Right cardiac atrium (tissue), 5 donors: ENCODE results near the gene TMOD3. TPM values are rescaled to one million over a fixed set of nuclear protein-coding genes. Genes with fewer than 3 reads are reported as not detected.

ENCODE experiments used
- ATAC-seq, 2 donors: fragments of 200-7000 bp; cut with Tn5 transposase; one replicate each; pipeline versions ENCODE4 v1.8.0 to v1.9.1; 2020; ENCODE audit warnings: moderate library complexity in 2 of 2, mild to moderate bottlenecking in 1 of 2
- DNase-seq, 3 donors: peaks; one replicate each; pipeline ENCODE4 v3.0.0-alpha.2; 2020
- H3K27ac ChIP-seq: one replicate; pipeline ENCODE4 v1.5.1; 2013; ENCODE audit warnings: mild to moderate bottlenecking, low read length, control low read depth, moderate library complexity
- H3K27me3 ChIP-seq: one replicate; pipeline ENCODE4 v1.6.1; 2013; ENCODE audit not compliant: control insufficient read depth, insufficient read depth
- H3K4me1 ChIP-seq: one replicate; pipeline ENCODE4 v1.6.1; 2013; ENCODE audit warnings: low read length; ENCODE audit not compliant: control insufficient read depth, insufficient read depth
- H3K4me3 ChIP-seq: one replicate; pipeline ENCODE4 v1.5.1; 2013; ENCODE audit warnings: low read length, control low read depth
- H3K9me3 ChIP-seq: one replicate; pipeline ENCODE4 v1.6.1; 2013; ENCODE audit warnings: low read length; ENCODE audit not compliant: control insufficient read depth
- WGBS: extraction: QIAGEN DNeasy Blood & Tissue Kit; methylation state at CpG from one replicate; pipeline ENCODE4 v1.1.7; 2013; 5-methylcytosine and 5-hydroxymethylcytosine counted together
- intact Hi-C, 4 donors: fragments of 100-400 bp; cut with DNase I; formaldehyde crosslinking; loops; one replicate each; pipeline versions ENCODE4 v1.11.0 to v1.14.0; 2022 to 2023
- polyA plus RNA-seq: library from polyadenylated mRNA; stranded (reverse); fragments of 200-250 nt; gene quantifications from one replicate; pipeline ENCODE4 v1.2.3, GENCODE V29; 2013
- total RNA-seq, 4 donors: library from RNA; stranded (reverse); fragmentation: NEBNext Ultra II Directional; extraction: Animal tissue kit (Norgen Biotek cat#: 25700); gene quantifications; one replicate each; pipeline ENCODE4 v1.2.1, GENCODE V29; 2021
- donor health status: healthy with polysubstance abuse.
- donor health status: DM: no; HTN: yes; CAD: no.
- donor health status: DM: no; HTN: no; CAD: no.
- donor health status: DM: no; HTN: yes; CAD: no; lungs with severe emphysema.
- donor health status: DM: yes; HTN: yes; CAD: no.

The TMOD3 gene
- total and polyA plus RNA-seq, 5 donors: 23.1 to 31.4 (median 26.0) TPM

DNA sequence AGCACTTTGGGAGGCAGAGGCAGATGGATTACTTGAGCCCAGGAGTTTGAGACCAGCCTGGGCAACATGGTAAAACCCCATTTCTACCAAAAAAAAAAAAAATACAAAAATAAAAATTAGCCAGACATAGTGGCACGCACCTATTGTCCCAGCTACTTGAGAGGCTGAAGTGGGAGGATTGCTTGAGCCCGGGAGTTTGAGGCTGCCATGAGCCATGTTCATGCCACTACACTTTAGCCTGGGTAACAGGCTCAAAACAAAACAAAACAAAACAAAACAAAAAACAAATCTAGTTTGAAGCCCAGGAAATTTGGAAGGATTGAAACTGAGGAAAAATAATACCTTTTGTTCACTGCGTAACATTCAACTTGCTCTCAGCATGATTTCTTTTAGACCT lies 16.6 kb downstream of the TMOD3 start:
- ATAC-seq (peak in 1 of 2 donors; percentile 5), DNase-seq (no peak)
- H3K4me3 ChIP-seq: no peak overlapping the region
- H3K27me3 ChIP-seq: no peaks in the 10 kb centered on the region
- intact Hi-C loops: no loop called here
- WGBS: 55% methylated on average over 3 of the region's 3 CpGs
- H3K27ac ChIP-seq: peak overlapping the region; percentile 59
- H3K9me3 ChIP-seq: no peaks in the 10 kb centered on the region
- peaks cover 23% of the 10 kb centered on the region for H3K4me1 ChIP-seq

DNA sequence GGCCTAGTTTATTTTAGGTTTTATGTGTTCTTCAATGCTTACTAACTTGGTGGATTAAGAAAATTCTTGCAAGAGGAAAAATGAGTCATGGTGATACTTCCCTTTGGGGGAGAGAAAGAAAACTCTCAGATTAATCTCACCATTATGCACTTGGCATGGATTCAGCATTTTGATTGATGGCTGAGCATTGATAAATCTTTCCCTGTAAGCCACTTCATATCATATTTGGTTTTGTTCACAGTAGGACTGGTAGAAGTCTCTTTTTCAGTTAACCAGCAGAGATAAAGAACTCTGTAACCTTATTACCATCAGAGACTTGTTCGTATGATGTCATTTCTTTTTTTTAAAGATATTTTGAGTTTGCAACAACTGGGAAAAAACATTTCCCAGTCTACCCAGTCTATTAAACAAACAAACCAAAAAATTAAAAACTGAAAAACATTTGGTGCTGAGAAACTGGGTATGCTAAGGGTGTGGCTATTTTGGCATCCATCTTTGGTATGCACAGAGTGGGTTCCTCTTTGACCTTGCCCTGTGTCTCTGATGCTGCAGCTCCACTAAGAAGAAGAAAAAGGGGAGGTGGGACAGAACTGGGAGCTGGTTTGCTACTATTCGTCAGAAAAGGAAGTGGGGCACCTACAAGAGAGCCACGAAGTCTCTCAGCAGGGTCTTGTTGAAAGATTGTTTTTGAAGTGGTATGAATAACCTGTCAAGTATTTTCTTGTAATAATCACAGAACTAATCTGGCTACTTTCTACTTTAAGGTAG lies 17.2 kb downstream of the TMOD3 start:
- no peaks in the 10 kb centered on the region for H3K27me3 ChIP-seq
- H3K27ac ChIP-seq: peak overlapping the region; percentile 80
- 45% methylated on average over 3 of the region's 3 CpGs for WGBS
- ATAC-seq: peak; percentile 41 to 55
- peaks cover 23% of the 10 kb centered on the region for H3K4me1 ChIP-seq
- DNase-seq: no peak
- H3K9me3 ChIP-seq: no peaks in the 10 kb centered on the region
- intact Hi-C loops: no loop called here
- H3K4me3 ChIP-seq: no peak overlapping the region

DNA sequence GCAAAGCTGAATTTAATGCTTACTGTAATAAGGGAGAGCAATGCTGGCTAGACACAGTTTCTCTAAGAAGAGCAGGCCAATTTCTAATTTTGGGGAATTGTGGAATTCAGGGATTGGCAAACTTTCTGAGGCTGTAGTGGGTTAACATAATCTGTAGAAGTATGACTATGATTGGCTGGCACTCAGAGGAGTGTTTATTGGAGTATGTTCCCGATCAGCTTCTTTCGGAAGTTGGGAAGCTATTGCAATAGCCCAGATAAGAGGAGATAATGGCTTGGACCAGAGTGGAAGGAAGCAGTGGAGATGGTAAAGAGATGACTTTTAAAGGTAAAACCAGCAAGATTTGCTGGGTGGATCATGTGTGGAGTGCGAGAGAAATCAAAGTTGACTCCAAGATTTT lies 19.4 kb downstream of the TMOD3 start:
- ATAC-seq: peak; percentile 40 to 42
- intact Hi-C loops: no loop called here

DNA sequence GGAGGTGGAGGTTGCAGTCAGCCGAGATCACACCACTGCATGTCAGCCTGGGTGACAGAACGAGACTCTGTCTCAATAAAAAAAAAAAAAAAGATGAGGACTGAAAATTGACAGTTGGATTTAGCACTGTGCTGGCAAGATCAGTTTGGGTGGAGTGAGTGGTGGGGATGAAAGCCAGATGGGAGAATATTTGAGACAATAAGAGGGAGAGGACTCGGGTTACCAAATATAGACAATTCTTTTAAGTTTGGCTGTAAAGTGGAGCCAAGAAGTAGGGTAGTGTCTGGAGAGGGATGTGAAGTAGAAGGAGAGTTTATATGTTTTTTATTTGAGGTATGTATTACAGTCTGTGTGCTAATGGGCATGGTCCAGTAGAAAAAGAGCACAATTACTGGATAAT lies 20.4 kb downstream of the TMOD3 start:
- intact Hi-C loops: no loop called here
- WGBS: 64% methylated on average over 3 of the region's 3 CpGs
- peak in 1 of 2 donors; percentile 34 for ATAC-seq
- Histone ChIP-seq H3K27me3 (no peaks in the 10 kb centered on the region), H3K4me3 (no peak overlapping the region), H3K4me1 (peaks cover 18% of the 10 kb centered on the region), H3K27ac (no peak overlapping the region), H3K9me3 (no peaks in the 10 kb centered on the region)
- no peak for DNase-seq

More for the DNA sequence above, 19.4 kb downstream of the TMOD3 start:
- 33% methylated on average over 3 of the region's 3 CpGs for WGBS
- DNase-seq: no peak
- Histone ChIP-seq H3K4me1 (peaks cover 15% of the 10 kb centered on the region), H3K27ac (no peak overlapping the region), H3K9me3 (no peaks in the 10 kb centered on the region), H3K4me3 (no peak overlapping the region), H3K27me3 (no peaks in the 10 kb centered on the region)

DNA sequence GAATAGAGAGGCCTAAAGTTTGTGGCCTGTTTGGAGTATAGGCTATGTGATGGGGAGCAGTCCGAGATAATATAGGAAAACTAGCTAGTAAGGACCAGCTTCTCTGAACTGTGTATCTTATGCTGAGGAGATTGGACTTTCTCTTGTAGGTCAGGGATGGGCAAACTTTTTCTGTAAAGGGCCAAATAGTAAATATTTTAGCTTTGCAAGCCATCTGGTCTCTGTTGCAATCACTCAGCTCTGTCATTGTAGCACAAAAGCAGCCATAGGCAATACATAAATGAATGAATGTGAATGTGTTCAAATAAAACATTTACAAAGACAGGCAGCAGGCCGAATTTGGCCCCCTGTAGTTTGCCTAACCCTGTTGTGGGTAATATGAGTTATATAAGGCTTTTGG lies 24.5 kb downstream of the TMOD3 start:
- DNase-seq (no peak), ATAC-seq (no peak)
- intact Hi-C loops: no loop called here
- Histone ChIP-seq H3K9me3 (no peaks in the 10 kb centered on the region), H3K4me3 (no peak overlapping the region), H3K27me3 (no peaks in the 10 kb centered on the region), H3K27ac (no peak overlapping the region), H3K4me1 (peaks cover 8% of the 10 kb centered on the region)
- 91% methylated on average over 2 of the region's 2 CpGs for WGBS

DNA sequence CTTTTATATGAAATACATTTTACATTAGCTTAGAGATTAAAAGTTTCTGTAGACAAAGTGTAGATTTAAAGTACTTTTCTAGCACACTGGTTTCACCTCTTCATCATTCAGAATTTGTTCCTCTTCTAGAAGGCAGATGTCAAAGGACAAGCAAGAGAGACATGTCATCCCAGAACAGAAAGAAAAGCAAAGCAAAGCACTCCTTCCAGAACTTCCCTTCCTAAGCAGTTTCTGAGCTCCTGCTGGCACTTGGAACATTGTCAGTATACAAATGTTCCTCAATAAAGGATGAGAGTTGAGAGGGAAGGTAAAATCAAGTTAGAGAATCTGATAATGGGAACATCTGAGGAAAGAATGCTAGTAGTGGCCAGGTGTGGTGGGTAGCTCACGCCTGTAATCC lies 26.2 kb downstream of the TMOD3 start:
- H3K4me1 ChIP-seq: peaks cover 3% of the 10 kb centered on the region
- H3K27me3 ChIP-seq: no peaks in the 10 kb centered on the region
- ATAC-seq (no peak), DNase-seq (no peak)
- H3K4me3 ChIP-seq: no peak overlapping the region
- H3K9me3 ChIP-seq: no peaks in the 10 kb centered on the region
- no peak overlapping the region for H3K27ac ChIP-seq
- intact Hi-C loops: no loop called here
- WGBS: 96% methylated on average over 1 of the region's 1 CpG

DNA sequence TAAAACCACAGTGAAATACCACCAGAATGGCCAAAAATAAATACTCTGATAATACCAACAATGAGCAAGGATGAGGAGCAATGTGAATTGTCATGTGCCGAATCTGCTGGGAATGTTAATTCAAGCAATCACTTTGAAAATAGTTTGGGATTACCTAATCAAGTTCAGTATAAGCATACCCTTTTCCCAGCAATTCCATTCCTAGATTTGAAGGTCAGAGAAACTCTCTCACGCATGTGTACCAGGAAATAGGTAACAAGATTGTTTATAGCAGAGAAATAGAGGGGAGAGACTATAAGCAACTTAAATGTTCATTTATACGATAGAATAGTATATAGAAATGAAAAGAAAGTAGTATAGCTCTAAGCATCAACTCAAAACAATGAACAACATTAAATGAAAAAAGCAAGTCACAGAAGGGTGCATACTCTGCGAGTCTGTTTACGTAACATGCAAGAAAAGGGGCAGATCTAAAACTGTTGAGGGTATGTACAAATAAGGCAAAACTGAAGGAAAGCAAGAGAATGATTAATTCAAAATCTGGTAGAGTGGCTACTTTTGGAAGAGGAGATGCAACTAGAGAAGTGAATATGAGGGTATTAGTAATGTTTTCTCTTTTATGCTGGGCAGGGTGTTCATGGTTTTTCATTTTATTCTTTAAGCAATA lies 27.4 kb downstream of the TMOD3 start:
- intact Hi-C loops: no loop called here
- 88% methylated on average over 5 of the region's 5 CpGs for WGBS
- H3K27me3 ChIP-seq: no peaks in the 10 kb centered on the region
- DNase-seq: no peak
- no peak overlapping the region for H3K4me3 ChIP-seq
- peaks cover 6% of the 10 kb centered on the region for H3K4me1 ChIP-seq
- no peak for ATAC-seq
- H3K9me3 ChIP-seq: no peaks in the 10 kb centered on the region
- H3K27ac ChIP-seq: no peak overlapping the region

DNA sequence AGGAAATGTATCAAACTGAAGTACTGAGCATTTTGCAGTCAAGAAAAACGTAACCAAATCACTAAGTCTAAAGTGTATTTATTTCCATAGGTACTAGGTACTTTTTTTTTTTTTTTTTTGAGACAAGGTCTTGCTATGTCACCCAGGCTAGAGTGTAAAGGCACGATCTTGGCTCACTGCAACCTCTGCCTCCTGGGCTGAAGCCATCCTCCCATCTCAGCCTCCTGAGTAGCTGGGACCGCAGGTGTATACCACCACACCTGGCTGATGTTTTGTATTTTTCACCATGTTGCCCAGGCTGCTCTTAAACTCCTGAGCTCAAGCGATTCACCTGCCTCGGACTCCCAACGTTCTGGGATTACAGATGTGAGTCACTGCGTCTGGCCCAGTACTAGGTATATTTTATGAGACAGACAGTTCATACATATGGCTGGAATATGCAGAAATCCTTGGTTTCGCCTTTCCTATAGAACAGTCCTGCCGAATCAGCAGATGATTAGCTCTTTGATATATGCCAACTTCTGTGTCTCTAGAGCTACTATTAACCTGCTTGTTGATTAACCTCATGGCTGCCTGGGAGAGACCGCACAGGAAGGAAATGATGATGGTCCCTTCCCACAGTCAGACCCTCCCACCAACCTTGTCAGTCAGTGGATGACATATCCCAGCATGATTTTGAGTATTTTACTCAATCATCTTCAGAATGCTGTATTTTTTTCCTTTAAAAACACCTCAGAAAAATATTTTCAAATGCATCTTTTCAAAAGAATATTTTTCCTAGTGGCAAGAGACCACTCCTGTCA lies 32.3 kb downstream of the TMOD3 start:
- 86% methylated on average over 10 of the region's 10 CpGs for WGBS
- no peak overlapping the region for H3K4me3 ChIP-seq

DNA sequence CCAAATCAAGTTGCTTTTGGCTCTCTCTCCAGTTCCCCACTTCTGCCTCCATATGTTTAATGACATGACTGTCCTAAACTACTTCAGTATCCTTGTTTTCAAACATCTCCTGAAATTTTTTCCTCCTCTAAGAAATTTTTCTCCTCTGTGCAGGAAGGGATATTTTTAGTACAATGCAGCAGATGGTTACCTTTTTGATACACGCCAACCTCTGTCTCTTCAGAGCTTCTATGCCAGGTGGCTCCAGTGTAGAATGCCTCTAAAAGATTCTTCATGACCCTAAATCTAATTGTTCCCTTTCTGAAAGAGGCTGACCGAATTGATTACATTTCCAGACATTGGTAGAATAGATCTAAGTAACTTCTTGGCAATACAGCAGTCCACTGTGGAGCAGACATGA lies 33.7 kb downstream of the TMOD3 start:
- ATAC-seq (no peak), DNase-seq (no peak)
- Histone ChIP-seq H3K27ac (no peak overlapping the region), H3K27me3 (no peaks in the 10 kb centered on the region), H3K9me3 (no peaks in the 10 kb centered on the region), H3K4me1 (peaks cover 3% of the 10 kb centered on the region), H3K4me3 (no peak overlapping the region)
- 87% methylated on average over 2 of the region's 2 CpGs for WGBS
- intact Hi-C loops: no loop called here

More for the DNA sequence above, 32.3 kb downstream of the TMOD3 start:
- Histone ChIP-seq H3K27me3 (no peaks in the 10 kb centered on the region), H3K27ac (no peak overlapping the region), H3K9me3 (no peaks in the 10 kb centered on the region), H3K4me1 (peaks cover 3% of the 10 kb centered on the region)
- ATAC-seq: peak in 1 of 2 donors; percentile 68
- intact Hi-C loops: no loop called here
- DNase-seq: no peak

DNA sequence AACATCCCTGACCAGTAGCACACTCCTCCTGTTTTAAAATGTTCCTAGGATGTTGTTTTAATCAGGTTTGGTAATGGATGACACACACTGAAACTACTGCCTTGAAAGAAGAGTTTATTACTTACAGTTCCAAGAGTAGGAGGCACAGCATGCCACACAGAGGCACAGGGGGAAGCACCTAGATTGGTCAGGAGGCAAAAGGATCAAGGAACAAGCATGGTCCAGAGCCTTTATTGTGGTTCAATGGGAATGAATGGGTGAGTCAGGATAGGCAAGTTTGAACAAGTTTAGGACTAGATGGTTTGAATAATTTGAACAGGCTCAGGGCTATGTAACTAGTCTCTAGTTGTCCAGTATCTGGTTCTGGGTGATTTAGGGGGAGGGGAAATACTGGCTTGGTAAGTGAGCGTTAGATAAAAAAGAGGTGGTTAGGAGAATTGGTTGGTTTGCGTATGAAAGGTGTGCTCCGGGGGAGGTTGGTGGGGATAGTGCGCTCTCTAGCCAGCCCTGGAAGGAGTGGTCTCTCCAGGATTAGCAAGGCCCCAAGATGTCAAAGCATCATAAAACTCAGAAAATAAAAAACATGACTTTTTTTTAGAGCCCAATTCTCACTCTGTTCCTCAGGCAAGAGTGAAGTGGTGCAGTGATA lies 35.1 kb downstream of the TMOD3 start:
- no peaks in the 10 kb centered on the region for H3K9me3 ChIP-seq
- peaks cover 3% of the 10 kb centered on the region for H3K4me1 ChIP-seq
- H3K27me3 ChIP-seq: no peaks in the 10 kb centered on the region
- 98% methylated on average over 4 of the region's 4 CpGs for WGBS
- intact Hi-C loops: no loop called here
- DNase-seq (no peak), ATAC-seq (no peak)
- H3K27ac ChIP-seq: no peak overlapping the region
- H3K4me3 ChIP-seq: no peak overlapping the region
